Activated CD4-positive, alpha-beta T cell treated with anti-CD3 and anti-CD28 coated beads for 48 hours (primary cell): Measurements from ENCODE around the gene TMEM80.
"Not testable (repeated sequence)": the region's sequence is repeated elsewhere in the genome, so short reads cannot be mapped to it uniquely, and the experiment has no call there.

Source experiments
- DNase-seq: peaks from one replicate; pipeline ENCODE4 v3.0.0-alpha.2; 2020

TMEM80 gene

DNA sequence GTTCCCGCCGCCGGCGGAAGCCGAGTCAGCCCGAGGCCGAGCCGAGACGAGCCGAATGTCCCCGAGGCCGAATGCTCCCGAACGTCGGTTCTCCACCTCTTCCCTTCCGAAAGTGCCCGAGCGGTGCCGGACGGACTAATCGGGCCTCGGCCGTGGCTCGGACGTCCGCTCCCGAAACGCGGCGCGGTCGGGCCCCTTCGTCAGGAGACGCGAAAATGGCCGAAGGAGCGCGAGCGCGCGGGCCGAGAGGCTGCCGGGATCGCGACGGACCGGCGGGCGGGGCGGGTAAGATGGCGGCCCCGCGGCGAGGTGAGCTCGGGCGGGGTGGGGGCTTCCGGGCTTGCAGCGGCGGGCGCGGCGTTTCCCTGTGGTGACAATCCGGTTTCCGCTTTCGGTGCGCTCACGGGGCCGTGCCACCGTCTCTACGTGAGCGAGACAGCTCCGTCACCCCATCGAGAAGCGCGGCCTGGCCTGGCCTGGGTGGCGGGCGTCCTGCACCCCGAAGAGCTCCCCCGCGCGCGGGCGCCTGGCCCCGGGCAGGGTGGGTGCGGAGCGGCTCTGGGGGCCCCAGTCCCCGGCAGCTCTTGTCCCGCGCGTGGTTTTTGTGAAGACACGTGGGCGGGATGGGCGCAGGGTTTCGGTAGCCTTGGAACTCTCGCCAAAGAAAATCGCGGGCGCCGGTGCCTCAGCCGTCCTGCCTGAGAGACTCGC, at the start of gene TMEM80:
TSS of gene TMEM80 (plus strand) at position 279 of the 711 bp plus-strand sequence. CDS start at position 291, 12 bp downstream.
- DNase-seq, result peak; percentile 99

DNA sequence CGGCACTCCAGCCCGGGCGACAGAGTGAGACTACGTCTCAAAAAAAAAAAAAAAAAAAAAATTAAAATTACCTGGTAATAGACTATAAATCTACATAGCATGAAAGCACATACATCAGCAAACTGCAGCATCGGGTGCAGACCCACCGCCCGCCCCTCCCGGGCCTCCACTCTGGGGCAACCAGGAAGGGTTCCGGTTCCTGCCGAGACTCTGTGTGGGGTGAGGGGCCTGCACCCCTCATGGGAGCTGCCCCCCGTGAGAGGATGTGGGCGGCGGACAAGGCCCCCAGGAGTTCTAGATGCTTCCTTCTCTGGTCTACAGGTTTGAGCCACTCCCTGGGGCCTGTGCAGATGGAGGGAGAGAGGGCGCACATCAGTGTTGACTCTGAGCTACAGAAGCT, 49.4 kb upstream of the TMEM80 start:
- DNase-seq, result no peak

DNA sequence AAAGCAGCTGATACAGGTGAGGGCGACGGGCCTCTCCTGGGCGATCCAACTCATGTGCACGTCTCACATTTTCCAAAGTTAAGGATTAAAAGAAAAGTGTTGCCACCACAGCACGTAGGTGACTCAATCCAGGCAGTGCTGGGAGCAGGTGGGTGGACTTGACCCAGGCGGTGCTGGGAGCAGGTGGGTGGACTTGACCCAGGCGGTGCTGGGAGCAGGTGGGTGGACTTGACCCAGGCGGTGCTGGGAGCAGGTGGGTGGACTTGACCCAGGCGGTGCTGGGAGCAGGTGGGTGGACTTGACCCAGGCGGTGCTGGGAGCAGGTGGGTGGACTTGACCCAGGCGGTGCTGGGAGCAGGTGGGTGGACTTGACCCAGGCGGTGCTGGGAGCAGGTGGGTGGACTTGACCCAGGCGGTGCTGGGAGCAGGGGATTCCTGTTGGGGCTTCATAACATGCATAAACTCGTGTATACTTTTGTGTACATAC, 47.9 kb upstream of the TMEM80 start:
- DNase-seq, result not testable (repeated sequence)

DNA sequence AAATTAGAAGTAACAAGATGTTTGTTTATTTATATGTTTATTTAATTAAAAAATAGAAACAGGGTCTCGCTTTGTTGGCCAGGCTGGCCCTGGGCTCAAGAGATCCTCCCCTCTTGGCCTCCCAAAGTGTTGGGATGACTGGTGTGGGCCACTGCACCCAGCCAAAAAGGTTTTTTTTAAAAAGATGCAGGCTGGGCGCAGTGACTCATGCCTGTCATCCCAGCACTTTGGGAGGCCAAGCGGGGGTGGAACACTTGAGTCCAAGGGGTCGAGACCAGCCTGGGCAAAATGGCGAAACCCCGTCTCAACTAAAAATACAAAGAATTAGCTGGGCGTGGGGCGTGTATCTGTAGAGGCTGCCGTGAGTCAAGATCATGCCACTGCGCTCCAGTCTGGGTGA, 45.1 kb upstream of the TMEM80 start:
- DNase-seq, result no peak

DNA sequence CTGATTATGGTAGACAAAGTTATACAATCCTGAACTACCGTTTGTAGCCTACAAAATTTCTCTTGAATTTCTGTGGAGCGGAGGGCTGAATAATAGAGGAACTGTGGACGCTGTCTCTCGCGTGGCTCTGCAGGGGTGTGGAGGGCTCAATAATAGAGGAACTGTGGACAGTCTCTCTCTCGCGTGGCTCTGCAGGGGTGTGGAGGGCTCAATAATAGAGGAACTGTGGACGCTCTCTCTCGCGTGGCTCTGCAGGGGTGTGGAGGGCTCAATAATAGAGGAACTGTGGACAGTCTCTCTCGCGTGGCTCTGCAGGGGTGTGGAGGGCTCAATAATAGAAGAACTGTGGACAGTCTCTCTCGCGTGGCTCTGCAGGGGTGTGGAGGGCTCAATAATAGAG, 42.5 kb upstream of the TMEM80 start:
- not testable (repeated sequence) for DNase-seq

DNA sequence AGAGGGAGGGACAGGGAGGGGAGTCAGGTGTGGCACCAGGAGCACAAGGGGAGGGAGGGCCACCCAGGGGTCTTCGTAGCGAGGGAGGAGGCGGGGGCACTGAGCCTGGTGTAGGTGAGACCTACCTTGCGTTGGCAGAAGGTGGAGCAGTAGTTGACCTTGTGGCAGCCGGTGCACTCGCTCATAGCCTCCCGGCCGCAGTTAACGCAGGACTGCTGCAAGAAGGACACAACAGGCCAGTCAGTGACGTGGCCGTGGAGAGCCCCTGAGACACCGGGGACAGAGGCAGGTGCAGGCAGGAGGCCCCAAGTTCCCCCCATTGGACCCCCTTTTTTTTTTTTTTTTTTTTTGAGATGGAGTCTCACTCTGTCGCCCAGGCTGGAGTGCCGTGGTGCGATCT, 41.8 kb upstream of the TMEM80 start:
- no peak for DNase-seq

DNA sequence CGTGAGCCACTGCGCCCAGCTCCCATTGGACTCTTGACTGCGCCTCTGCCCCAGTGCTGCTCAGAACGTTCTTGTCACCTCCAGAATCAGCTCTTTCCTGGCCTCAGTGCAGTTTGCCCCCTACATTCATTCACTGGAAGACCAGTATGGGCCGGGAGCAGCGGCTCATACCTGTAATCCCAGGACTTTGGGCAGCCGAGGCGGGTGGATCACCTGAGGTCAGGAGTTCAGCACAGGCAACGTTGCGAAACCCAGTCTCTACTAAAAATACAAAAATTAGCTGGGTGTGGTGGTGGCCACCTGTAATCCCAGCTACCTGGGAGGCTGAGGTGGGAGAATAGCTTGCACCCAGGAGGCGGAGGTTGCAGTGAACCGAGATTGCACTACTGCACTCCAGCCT, 41.2 kb upstream of the TMEM80 start:
- DNase-seq, result not testable (repeated sequence)

DNA sequence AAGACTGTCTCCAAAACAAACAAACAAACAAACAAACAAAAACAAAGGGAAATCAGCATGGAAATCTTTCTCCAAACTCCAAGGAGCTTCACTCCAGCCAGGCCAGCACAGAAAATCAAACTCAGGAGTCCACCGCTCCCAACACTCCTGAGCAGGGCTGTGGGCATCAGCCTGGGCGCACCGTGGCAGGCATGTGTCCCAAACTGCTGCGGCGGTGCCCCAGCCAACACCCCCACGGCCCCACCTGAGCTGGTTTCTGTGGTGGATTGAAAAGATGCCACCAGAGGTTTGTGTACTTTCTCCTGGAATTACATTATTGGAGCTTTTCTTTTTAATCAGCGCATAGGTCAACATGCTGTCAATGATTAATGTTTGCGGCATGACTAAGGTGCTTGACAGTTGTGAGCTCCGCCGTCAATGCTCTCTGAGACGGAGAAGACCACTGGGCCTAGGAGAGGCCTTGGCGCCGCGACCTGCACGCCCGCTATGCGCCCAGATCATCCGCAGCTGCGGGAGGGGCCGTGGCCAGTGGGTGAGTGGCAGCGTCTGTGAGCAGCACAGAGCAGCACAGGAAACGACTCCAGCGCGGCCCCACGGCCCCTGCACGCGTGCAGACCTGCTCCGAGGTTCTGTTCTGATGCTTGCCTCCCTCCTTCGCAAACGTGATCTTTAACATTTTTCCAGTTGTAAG, 40.4 kb upstream of the TMEM80 start:
- DNase-seq, result no peak

DNA sequence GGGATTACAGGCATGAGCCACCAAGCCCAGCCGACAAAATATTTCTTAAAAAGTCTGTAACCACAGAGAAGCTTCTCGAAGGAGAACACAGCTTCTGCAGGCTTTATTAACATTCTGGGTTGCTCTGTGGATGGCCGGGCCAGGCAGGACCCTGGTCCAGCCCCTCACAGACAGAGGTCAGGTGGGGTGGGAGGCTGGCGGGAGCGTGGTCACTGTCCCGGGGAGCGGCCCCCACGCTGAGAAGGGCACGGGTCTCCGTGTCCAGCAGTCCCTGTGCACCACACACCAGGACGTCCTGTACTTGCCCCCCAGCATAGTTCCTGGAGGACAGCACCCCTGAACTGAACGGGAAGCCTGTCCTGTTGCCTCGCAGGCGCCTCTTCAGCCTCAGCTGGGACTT, 39.2 kb upstream of the TMEM80 start:
- no peak for DNase-seq

DNA sequence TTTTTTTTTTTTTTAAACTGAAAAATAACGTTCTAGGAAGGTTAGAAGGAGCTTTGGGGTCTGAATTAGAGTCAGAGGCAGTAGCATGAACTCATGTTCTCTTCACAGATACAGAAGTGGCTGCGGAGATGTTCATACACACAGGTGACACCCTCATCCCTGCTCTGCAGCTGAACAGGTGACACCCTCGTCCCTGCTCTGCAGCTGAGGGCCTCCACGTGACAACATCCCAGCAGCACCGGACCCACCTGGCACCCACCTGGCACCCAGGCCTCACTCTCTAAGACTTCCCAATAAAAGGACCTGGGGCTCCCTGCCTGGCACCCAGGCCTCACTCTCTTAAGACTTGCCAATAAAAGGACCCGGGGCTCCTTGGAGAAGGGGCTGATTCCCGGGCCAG, 38.8 kb upstream of the TMEM80 start:
- DNase-seq, result no peak

DNA sequence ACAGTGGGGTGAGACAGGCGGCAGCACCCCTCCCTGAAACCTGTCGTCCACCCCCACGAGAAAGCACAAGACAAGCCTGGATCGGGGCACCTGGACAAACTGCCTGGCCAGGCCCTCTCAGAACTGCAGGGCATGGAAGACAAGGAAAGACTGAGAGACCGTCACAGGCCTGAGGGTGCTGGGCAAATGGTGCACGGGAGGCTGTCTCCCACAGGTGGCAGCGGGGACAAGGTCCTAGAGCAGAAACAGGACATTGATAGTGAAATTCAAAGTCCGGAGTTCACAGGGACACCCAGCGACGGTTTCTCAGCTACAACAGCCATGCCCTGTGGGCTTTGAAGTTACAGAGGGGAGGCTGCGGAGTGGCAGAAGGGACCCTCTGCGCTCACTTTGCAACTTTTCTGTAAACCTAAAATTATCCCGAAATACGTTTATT, 37.9 kb upstream of the TMEM80 start:
- no peak for DNase-seq

DNA sequence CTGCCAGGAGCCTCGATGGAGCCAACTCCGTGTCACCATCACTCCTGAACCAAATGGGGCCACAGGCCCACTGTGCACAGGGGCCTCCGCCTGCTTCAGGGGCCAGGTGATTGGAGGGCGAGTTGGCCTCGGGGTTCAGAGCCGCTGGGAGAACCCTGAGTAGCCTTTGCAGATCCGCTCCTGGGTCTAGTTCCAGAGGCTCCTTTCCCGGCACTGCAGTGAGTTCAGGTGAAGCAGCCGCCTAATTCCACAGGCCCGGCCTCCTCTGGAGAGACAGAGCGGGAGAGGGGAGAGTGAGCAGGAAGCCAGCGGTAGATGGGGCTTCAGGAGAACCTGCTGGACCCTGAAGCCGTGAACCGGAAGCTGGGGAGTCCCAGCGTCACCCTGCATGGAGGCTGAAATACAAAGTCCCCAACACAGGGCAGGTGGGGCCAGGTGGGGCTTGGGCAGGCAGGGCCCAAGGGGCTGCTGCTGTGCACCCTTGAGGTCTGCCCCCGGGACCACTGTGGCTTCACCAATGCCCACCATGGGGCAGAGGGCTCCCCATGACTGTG, 36.0 kb upstream of the TMEM80 start:
- no peak for DNase-seq

DNA sequence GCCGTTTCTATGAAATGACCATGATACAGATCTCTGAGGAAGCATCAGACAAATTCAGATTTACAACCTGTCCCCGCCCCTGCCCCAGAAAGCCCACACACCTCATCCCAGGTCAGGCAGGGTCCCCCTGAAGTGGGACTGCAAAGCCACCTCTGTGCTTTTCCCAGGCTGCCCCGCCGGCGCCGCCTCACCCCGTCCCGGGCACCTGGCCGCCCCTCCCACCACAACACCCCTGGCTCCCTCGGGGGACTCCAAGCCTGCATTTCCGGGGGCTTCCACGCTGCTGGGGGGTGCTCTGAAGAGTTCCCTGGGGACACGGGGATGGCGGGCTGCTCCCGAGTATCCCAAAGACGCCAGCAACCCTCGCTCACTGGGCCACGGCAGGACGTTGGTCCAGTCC, 35.3 kb upstream of the TMEM80 start:
- DNase-seq, result no peak

DNA sequence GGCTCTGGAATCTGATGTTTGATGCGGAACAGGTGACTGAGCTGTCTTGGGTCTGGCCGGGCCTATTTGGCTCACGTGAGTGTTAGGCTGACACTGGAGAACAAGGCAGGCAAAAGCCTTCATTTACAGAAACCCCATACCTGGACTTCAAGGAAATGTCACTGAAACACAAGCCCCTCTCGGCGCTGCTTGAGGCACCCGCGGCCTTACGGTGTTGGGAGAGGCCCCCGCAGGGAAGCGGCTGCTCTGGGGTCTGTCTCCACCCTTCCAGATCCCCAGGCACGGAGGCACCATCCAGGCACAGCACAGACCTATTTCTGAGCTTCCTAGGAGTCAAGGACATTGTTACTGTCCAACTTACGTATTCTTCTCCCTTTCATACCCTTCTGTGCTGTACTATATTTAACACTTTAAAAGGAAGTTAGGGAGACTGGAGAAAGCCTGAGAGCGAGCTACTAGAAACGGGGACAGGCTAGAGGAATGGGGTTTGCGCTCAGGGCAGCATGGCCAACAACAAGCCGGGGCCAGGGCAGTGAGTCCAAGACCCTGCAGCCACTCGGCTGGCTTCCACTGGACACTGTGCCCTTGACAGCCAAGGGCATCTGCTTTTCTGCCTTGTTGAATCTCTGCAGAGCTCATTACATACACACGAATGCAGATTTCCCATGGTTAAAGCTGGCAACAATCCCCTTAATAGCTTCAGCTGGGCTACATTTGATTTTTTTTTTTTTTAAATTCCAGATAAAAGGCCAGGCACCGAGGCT, 34.8 kb upstream of the TMEM80 start:
- no peak for DNase-seq

DNA sequence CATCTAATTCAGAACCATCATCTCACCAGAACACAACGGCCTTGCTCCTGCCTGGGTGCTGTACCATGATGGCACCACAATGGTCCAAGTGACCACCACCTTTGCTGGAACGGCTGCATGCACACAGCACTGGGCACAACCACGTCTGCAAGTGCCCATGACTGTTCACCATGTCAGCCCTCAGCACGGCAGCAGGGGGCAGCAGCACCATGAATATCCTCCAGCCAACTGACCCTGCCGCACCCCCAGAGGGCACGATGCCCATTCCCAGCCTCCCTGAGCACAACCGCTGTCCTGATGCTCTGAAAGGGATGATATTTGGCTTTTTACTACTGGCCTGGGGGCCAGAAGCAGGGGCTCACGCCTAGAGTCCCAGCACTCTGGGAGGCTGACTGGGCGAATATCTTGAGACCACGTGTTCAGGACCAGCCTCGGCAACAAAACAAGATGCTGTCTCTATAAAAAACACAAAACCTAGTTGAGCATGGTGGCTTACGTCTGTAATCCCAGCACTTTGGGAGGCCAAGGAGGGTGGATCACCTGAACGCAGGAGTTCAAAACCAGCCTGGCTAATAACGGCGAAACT, 32.8 kb upstream of the TMEM80 start:
- DNase-seq, result peak; percentile 50

DNA sequence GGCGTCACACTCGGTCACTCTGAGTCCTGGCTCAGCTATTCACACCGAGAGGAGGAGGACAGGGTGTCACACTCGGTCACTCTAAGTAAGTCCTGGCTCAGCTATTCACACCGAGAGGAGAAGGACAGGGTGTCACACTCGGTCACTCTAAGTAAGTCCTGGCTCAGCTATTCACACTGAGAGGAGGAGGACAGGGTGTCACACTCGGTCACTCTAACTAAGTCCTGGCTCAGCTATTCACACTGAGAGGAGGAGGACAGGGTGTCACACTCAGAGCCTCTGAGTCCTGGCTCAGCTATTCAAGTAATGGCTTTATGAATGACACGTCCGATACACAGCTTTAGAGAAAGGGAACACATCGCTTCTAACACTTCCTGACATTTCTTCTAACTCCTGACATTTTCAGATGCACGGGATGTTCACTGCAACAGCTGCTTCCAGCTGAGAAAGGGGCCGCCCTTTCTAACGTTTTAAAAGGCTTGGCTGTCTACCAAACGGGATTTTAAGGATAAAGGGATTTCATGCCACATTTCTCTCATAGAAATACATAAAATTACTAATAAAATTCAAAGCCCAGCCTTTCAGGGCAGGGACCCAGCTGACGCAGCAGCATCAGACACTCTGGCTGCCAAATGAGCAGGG, 30.4 kb upstream of the TMEM80 start:
- no peak for DNase-seq

DNA sequence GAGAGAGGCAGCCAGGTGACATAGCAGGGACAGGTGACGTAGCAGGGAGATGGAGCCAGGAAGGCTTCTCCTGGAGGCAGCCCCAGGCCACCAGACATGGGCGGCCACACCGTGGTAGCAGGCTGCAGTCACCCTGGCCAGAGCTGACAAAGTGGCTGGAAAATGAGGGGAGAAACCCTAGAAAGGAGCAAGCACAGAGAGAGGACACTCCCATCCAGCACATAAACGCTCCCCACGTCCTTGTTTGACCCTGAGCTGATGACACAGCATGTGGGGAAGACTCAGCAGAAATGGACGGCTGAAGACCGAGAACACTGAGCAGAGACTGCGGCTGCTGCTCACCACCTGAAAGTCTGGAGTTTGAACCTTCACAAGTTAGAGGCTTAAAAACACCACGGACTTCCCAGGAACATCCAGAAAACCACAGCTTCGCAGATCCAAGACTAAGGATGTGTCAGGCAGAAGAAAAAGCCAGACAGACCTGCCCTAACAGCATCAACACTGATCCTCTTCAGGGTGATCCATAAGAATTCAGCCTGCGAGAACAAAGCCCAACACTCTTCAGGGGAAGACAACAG, 29.8 kb upstream of the TMEM80 start:
- DNase-seq, result no peak

DNA sequence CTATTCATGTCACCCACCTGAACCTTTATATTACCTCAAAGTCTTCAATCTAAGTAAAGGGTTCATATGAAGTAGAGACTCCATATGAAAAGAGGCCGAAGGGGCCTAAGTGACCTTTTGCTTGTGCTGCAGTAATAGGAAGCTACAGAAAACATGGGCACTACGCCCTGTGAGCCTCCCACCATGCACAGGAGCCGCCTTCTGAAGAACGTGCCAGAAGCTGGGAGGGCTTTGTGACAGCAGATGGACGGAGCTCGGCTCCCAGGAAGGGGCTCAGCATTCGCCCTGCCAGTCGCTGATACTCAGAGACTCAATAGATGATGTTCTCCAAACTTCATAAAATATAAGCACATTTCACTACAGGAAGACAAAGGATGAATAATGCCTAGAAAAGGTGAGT, 21.8 kb upstream of the TMEM80 start:
- no peak for DNase-seq

DNA sequence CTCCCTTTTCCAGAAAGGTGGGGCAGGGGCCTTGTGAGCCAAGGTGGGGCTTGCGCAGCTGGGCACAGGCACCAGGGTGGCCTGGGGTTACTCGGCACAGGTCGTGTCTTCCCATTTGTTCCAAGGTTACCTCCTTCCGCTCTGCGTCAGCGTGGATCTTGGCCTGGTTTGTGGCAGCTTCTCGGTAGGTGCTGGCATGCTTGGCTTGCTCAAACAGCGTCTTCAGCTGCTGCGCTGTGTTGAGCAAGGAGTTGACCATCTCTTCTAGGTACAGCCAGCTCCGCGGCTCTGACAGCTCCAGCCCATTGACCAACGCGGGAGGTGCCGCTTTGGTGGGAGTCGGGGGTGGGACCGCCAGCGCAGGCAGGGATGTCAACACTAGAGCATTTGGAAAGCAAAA, 21.2 kb upstream of the TMEM80 start:
- no peak for DNase-seq

DNA sequence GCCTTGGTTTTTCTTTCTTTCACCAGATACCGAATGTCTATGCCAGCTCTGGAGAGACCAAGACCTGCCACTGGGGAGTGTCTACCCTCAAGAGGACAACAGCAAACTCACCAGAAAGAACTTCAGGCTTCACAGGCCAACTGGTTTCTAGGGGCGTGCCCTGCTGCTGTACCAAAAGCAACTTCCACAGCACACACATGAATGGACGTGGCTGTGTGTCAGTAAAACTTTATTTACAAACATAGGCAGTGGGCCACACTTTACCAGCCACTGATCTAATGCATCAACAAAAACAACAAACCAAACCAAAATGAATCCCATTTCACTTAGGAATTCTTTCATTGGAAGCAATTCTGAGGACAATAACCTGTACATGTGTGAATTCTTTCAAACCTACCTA, 17.3 kb upstream of the TMEM80 start:
- DNase-seq, result no peak

DNA sequence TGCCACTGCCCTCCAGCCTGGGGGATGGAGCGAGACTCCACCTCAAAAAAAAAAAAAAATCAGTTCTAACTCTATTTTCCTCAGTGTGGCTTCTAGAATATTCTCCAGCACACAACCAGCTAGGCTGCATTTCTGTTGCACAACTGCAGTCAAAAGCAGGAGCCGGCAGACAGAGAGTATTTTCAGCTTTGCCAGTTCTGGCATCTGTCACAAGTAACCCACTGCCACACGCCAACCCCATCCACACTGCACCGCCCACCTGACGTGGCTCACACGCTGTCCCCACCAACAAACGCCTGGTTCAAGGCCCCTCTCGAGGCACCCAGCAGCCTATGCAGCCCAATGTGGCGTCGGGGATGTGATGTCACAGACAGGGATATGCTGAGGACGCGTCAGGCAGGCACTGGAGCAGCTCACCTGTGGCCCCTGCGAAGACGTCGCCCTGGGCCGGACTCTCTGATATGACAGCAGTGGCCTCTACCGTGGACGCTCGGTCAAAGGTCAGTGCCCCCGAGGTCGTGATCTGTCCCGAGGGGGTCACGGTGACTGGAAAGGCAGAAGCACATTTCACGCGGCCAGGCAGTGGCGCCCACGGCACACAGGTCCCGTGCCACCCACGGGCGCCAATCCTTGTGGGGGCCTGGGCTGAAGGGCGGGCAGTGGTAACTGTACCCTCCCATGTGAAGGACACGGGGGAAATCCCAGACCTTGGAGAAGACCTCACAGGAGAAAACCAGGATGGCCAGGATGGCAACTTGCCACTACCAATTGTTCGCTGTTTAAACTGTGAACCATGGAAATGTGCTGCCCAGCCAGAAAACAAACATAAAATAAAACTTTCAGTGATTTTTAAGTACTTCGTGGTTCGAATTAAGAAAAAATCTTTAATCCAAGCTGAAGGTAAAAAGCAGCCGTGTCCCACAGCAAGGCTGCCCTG, 16.1 kb upstream of the TMEM80 start:
- DNase-seq, result no peak
